GOT3 (cell line): ENCODE data around the gene WASHC4.

Experiments
- DNase-seq: peaks from one replicate; lab custom pipeline; 2025; ENCODE audit warnings: mixed read lengths; lab: John Stamatoyannopoulos, UW

WASHC4 gene

DNA sequence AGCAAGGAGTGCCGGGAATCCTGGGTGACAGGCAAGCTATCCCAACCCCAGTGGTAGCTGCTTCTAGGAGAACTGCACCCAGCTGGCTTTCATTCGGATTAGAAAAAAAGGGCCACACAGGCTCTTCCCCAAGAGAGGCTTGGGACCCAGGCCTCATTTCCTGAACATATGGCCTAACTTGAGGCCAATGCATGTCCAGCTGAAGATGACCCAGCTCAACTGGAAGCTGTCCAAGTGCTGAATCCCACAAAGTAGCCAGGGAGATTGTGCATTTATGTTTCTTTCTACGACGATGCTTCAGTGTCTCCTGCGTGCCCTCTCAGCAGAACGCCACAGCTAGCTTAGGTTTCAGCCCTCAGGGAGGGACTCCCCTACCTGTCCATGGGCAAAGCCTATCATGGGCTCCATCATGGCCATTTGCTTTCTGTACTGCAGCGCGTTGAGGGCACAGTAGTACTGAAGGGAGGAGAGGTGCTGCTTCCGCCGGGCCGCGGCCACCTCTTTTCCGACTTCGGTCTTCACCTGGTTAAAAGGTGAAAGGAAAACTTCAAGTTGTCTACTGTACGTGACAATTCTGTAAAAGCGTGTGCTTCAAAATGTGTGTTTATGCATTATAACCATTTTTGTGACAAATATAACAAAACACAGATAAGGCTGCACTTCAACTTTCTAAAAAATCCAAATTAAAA, 99.3 kb downstream of the WASHC4 start:
- DNase-seq, result no peak

DNA sequence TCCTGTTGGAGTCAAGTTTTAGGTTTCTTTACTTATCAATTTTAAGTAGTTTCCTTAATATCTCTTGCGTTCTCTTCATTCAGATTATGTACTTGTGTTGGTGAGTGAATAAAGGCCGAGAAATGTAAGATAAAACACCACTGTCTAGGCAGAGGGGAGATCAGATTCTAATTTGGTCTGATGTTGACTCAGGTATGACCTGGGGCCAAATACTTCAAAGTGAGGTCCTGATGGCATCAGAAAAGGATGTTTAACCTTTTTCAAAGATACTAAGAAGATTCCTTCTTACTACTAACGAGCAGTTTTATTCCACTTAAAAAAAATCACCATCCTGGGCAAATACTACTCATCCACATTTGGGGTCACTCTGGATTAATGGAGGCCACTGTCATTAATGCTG, 101.6 kb downstream of the WASHC4 start:
- no peak for DNase-seq

DNA sequence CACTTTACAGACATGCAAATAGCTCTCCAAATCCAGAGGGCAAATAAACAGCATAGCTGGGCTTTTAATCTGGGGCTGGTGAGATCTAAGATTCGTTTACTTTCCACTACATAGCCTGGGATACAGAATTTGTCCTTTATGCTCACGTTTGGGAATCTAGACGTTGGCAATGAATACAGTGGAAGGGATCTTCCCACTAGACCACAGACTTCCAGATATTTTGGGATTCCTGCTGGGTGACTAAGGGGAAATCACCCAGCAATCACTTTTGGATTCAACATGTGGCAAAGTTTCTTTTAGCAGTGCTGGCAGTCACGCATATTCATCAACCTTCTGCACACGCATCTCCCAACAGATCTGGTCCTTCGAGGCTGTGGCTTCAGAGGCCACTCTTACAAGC, 104.9 kb downstream of the WASHC4 start:
- DNase-seq, result no peak

DNA sequence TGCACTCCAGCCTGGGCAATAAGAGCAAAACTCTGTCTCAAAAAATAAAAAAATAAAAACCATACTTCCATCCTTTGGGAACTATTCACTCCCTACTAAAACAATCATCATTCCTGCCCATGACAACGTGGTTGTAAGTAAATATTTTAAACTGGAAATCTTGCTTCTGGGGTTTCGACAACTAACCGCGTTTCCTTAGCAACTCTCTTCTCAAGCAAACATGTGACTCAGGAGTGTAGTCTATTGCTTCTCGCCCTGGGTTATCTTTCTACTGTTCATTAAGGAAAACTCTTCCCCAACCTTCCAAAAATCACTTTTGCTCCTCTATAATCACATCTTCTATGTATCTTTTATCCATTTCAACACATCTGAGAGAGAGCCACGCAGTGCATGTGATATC, 106.6 kb downstream of the WASHC4 start:
- no peak for DNase-seq

DNA sequence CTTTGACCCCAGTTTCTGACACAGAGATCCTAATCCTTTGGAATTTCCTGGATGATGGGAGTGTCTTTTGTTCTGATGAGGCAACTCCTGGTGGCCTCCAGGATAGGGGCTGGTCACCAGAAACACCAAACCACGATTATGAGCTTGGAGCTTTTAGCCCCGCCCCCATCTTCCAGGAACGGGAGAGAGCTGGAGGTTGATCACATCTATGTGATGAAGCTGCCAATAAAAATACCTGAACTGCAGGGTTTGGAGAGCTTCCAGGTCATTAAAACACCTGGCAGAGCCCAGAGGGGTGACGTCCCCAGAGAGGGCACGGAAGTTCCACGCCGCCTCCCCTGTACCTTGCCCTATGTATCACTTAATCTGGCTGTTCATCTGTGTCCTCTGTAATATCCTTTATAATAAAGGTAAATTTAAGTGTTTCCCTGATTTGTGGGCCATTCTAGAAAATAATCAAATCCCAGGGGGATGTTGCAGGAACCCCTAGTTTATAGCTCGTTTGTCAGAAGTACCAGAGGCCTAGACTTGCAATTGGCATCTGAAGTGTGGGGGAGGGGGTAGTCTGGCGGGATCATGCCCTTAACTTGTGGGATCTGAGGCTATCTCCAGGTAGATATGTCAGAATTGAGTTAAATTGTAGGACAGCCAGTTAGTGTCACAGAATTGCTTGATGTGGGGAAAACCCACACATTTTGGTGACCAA, 107.3 kb downstream of the WASHC4 start:
- DNase-seq, result no peak

DNA sequence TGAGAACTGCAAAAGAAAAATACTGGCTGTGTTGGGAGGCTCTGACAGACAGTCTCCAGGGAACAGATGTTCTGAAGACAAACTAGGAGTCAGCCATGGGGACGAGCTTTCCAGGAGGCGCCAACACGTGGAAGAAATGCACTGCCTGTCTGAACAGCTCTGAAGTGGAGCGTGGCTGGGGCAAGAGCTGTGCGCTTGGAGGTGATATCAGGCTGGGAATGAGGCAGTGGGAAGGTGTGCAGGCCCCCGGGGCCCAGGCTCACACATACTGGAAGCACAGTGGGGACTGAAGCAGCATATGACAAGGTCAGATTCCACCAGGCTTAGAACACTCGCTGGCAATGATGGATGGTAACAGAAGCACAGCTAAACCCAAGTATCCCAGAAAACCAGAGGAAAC, 110.9 kb downstream of the WASHC4 start:
- no peak for DNase-seq
